Heart left ventricle (tissue), 16 donors: ENCODE data around the gene DOK3. TPM values are rescaled to one million over a fixed set of nuclear protein-coding genes. Genes with fewer than 3 reads are reported as not detected.
A peak's percentile ranks its signal among the peaks of the same experiment; 100 is the strongest.

ENCODE experiments used
- ATAC-seq, 4 donors: fragments of 200-7000 bp; cut with Tn5 transposase; one replicate each; pipeline ENCODE4 v1.9.1; 2020 to 2022; ENCODE audit warnings: moderate library complexity in 4 of 4, mild to moderate bottlenecking in 3 of 4, moderate number of reproducible peaks in 1 of 4
- DNase-seq, 5 donors: peaks; one replicate each; pipeline ENCODE4 v3.0.0-alpha.2; 2020
- H3K27ac ChIP-seq, 12 donors: fragments of 200-600 bp; sonication (generic) in 4 of 12; one replicate each; pipeline versions ENCODE4 v1.5.0 to v1.8.0; 2016 to 2022; ENCODE audit warnings: mild to moderate bottlenecking in 2 of 12
- H3K27me3 ChIP-seq, 9 donors: fragments of 200-600 bp; sonication (generic) in 2 of 9; one replicate each; pipeline versions ENCODE4 v1.5.1 to v1.8.0; 2016 to 2022; ENCODE audit warnings: mild to moderate bottlenecking in 3 of 9
- H3K36me3 ChIP-seq, 9 donors: fragments of 200-600 bp; sonication (generic) in 2 of 9; one replicate each; pipeline versions ENCODE4 v1.5.0 to v1.8.0; 2018 to 2022; ENCODE audit warnings: mild to moderate bottlenecking in 2 of 9
- H3K4me1 ChIP-seq, 12 donors: fragments of 200-600 bp; sonication (generic) in 4 of 12; one replicate each; pipeline versions ENCODE4 v1.5.0 to v1.8.0; 2016 to 2022; ENCODE audit warnings: mild to moderate bottlenecking in 3 of 12
- H3K4me3 ChIP-seq, 12 donors: fragments of 200-600 bp; sonication (generic) in 4 of 12; one replicate each; pipeline versions ENCODE4 v1.5.0 to v1.8.0; 2017 to 2022; ENCODE audit warnings: mild to moderate bottlenecking in 9 of 12, moderate library complexity in 4 of 12
- H3K9me3 ChIP-seq, 12 donors: fragments of 200-600 bp; sonication (generic) in 4 of 12; one replicate each; pipeline versions ENCODE4 v1.5.0 to v1.8.0; 2016 to 2022; ENCODE audit warnings: mild to moderate bottlenecking in 1 of 12
- POLR2A ChIP-seq, 2 donors: fragments of 450-650 bp; IDR thresholded peaks; one replicate each; pipeline ENCODE4 v1.6.1; 2017; ENCODE audit warnings: antibody characterized with exemption in 2 of 2, mild to moderate bottlenecking in 2 of 2, moderate library complexity in 2 of 2
- WGBS, 4 donors: extraction: QIAGEN DNeasy Blood & Tissue Kit in 2 of 4; methylation state at CpG; one replicate each; pipeline versions ENCODE4 v1.1.5 to v1.1.7; 2013 to 2018; 5-methylcytosine and 5-hydroxymethylcytosine counted together
- intact Hi-C, 10 donors: fragments of 100-400 bp; cut with DNase I; formaldehyde crosslinking; loops; one replicate each; pipeline versions ENCODE4 v1.11.1 to v1.14.2; 2022
- polyA plus RNA-seq, 2 donors: library from polyadenylated mRNA; stranded (reverse); fragments of 200-250 nt; gene quantifications; one replicate each; pipeline ENCODE4 v1.2.3, GENCODE V29; 2013
- total RNA-seq, 9 donors: library from RNA; depleted of rRNA in 2 of 9; stranded (reverse); fragments of >200 nt in 2 of 9; fragmentation: NEBNext Ultra II Directional in 3 of 9; extraction: Animal tissue kit (Norgen Biotek cat#: 25700) in 3 of 9; gene quantifications; one replicate each; pipeline versions ENCODE4 v1.1.0 to v1.2.4, GENCODE V29; 2016 to 2023
- TF ChIP-seq, protein P1 (sequence below), 12 donors: fragments of 200-600 bp; sonication (generic) in 4 of 12; IDR thresholded peaks; one replicate each; pipeline versions ENCODE4 v1.5.0 to v1.8.0; 2018 to 2022; ENCODE audit warnings: antibody characterized with exemption in 12 of 12, mild to moderate bottlenecking in 5 of 12
- donor health status: ischemic (EF 13 %, LVEDD 7.1; RV severe dilation, severe dysfunction).
- donor health status: healthy with polysubstance abuse.
- donor health status: DM: no; HTN: yes; CAD: no.
- donor health status: DM: no; HTN: no; CAD: no.
- donor health status: ischemic (EF 25% LVEDD 6.9; RV normal size, moderate dysfunction).
- donor health status: ischemic (EF 25% LVEDD 5.7; RV mildly dilated, moderate dysfunction).
- donor health status: healthy.
- donor health status: DM: yes; HTN: yes; CAD: no.
- donor health status: ischemic (EF 35%, LVEDD 5.7; RV mildly dilated, moderate dysfunction).
- donor health status: nonischemic (EF 11% LVEDD 7.7; RV severe dilation, severe dysfunction).
- donor health status: DM: yes; HTN: yes; CAD: no.
- donor health status: PGD.
- donor health status: ischemic (EF 29% LVEDD 5.4; RV normal size, mild dysfunction).
- donor health status: nonischemic (EF 23%, LVEDD 6.1; RV moderate dilation, normal function).

The DOK3 gene
- total and polyA plus RNA-seq, 11 donors, result 0.77 to 23.8 (median 2.7) TPM

DNA sequence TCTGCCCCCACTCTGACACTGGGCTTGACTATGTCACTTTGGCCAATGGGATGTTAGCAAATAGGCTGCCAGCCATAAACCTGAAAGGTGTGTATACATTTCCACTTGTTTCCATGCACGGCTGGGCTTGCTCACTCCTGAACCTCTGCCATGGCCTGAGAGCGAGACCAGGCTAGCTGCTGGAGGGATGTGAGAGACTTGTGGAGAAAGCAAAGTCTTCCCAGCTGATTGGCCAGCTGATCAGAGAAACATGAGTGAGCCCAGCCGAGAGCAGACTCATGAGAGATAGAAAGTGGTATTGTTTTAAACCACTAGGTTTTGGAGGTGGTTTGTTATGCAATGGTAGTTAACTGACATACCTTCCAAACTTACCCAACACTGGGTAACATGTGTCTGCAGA lies 30.8 kb upstream of the DOK3 start:
- H3K27ac ChIP-seq, result no peak overlapping the region
- intact Hi-C loops, result loop anchor here in 1 of 10 donors (10.0 kb wide), 1 partner anchor 54 kb away; the partner anchor contains the start of gene TMED9

GRCh38 chr5:177539411-177539810 lies 29.8 kb upstream of the DOK3 start:
- DNase-seq (no peak), ATAC-seq (peak in 3 of 4 donors; percentile 31 to 62 (median 33))
- Histone ChIP-seq H3K36me3 (peaks cover 0 to 52% (median 34%) of the 10 kb centered on the region in 9 donors), H3K27ac (peak overlapping the region in 11 of 12 donors; percentile 3 to 77 (median 50)), H3K9me3 (no peaks in the 10 kb centered on the region), H3K27me3 (no peaks in the 10 kb centered on the region), H3K4me3 (no peak overlapping the region), H3K4me1 (peaks cover 12 to 82% (median 54%) of the 10 kb centered on the region in 12 donors)
- intact Hi-C loops, result loop anchor here in 1 of 10 donors (10.0 kb wide), 1 partner anchor 55 kb away; the partner anchor contains the start of gene TMED9
- 73 to 84% (median 80%) methylated on average over 2 of the region's 2 CpGs for WGBS, 4 donors
- TF ChIP-seq, protein P1, sequence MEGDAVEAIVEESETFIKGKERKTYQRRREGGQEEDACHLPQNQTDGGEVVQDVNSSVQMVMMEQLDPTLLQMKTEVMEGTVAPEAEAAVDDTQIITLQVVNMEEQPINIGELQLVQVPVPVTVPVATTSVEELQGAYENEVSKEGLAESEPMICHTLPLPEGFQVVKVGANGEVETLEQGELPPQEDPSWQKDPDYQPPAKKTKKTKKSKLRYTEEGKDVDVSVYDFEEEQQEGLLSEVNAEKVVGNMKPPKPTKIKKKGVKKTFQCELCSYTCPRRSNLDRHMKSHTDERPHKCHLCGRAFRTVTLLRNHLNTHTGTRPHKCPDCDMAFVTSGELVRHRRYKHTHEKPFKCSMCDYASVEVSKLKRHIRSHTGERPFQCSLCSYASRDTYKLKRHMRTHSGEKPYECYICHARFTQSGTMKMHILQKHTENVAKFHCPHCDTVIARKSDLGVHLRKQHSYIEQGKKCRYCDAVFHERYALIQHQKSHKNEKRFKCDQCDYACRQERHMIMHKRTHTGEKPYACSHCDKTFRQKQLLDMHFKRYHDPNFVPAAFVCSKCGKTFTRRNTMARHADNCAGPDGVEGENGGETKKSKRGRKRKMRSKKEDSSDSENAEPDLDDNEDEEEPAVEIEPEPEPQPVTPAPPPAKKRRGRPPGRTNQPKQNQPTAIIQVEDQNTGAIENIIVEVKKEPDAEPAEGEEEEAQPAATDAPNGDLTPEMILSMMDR (IDR thresholded peaks at IDR 0.05), result no peak
- TF ChIP-seq POLR2A (IDR thresholded peaks at IDR 0.05), result no peak

More for the DNA sequence above, 30.8 kb upstream of the DOK3 start:
- TF ChIP-seq POLR2A (IDR thresholded peaks at IDR 0.05), result no peak
- TF ChIP-seq, protein P1 (IDR thresholded peaks at IDR 0.05), result no peak
- ATAC-seq (no peak), DNase-seq (no peak)
- WGBS, 4 donors, result 81 to 100% (median 90%) methylated on average over 2 to 3 of the region's 3 CpGs
- H3K4me3 ChIP-seq, result no peak overlapping the region
- H3K36me3 ChIP-seq, result peaks cover 0 to 48% (median 24%) of the 10 kb centered on the region in 9 donors
- H3K9me3 ChIP-seq, result no peaks in the 10 kb centered on the region
- H3K27me3 ChIP-seq, result no peaks in the 10 kb centered on the region
- peaks cover 12 to 84% (median 62%) of the 10 kb centered on the region in 12 donors for H3K4me1 ChIP-seq

- peak; percentile 27 to 68 (median 45) for ATAC-seq
- H3K9me3 ChIP-seq, result no peaks in the 10 kb centered on the region
- peaks cover 0 to 55% (median 39%) of the 10 kb centered on the region in 9 donors for H3K36me3 ChIP-seq
- H3K27ac ChIP-seq, result peak overlapping the region in 11 of 12 donors; percentile 42 to 82 (median 64)
- H3K4me3 ChIP-seq, result no peak overlapping the region
- no peak for DNase-seq
- 74 to 78% (median 76%) methylated on average over 10 of the region's 10 CpGs for WGBS, 4 donors
- intact Hi-C loops, result loop anchor here in 1 of 10 donors (10.0 kb wide), 1 partner anchor 56 kb away; the partner anchor contains the start of gene TMED9
- no peak for TF ChIP-seq POLR2A (IDR thresholded peaks at IDR 0.05)
- TF ChIP-seq, protein P1 (IDR thresholded peaks at IDR 0.05), result no peak
- H3K27me3 ChIP-seq, result no peaks in the 10 kb centered on the region
- H3K4me1 ChIP-seq, result peaks cover 12 to 78% (median 49%) of the 10 kb centered on the region in 12 donors
Observed at GRCh38 chr5:177538876-177539275, 29.2 kb upstream of the DOK3 start.

DNA sequence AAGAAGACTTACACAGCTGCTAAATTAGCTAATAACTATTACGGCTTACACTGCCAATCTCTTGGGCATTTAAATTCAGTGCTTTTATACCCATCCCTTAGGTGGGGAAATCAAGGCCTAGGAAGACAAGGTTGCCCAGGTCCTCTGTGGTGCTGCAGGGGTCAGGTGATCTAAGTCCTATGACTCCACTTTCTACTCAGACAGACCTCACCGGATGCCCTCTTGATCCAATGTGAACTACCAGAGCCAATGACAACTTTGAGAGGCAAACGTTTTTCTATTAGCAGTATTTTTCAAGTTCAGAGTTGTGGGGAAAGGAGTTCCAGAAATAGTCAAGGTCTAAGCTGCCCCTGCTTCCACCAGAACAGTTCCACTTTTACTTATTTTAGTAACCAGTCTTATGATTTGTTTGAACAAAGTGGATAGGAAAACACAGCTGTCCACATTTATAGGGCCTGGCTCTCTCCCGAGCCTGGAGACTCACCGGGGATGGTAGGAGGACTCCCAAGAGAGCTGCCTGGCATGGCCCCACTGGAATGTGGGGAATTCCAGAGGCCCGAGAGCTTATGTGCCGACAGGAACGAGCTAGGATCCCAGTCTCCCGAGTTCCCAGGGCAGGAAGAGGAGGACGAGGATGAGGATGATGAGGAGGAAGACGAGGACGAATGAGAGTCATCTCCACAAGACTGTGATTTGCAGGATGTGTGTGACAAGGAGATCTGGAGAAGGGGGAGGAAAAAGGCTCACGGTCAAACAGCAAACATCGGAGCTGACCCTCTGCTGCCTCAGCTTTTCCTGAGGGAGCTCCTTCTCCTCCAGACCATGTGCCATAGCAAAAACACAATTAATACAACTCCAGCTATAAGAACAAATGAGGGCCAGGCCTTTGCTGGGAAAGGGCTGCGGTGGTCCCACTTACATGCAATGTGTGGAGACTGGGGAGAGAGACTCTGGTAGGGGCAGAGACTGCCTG lies 28.0 kb upstream of the DOK3 start:
- Histone ChIP-seq H3K9me3 (no peaks in the 10 kb centered on the region), H3K36me3 (peaks cover 0 to 66% (median 48%) of the 10 kb centered on the region in 9 donors), H3K27ac (peak overlapping the region; percentile 42 to 82 (median 64)), H3K4me3 (no peak overlapping the region), H3K4me1 (peaks cover 12 to 66% (median 38%) of the 10 kb centered on the region in 12 donors), H3K27me3 (no peaks in the 10 kb centered on the region)
- DNase-seq (peak in 2 of 5 donors; percentile 55 to 68), ATAC-seq (peak; percentile 52 to 83 (median 64))
- WGBS, 4 donors, result 12 to 21% (median 14%) methylated on average over 15 of the region's 15 CpGs
- intact Hi-C loops, result loop anchor here in 1 of 10 donors (10.0 kb wide), 1 partner anchor 57 kb away; the partner anchor contains the start of gene TMED9
- no peak for TF ChIP-seq POLR2A (IDR thresholded peaks at IDR 0.05)
